Mucosa of rectum (tissue), 2 donors: ENCODE results near the gene ZDHHC19.
"Not testable (repeated sequence)": the region's sequence is repeated elsewhere in the genome, so short reads cannot be mapped to it uniquely, and the experiment has no call there.

Source experiments
- H3K27ac ChIP-seq, 2 donors: one replicate each; pipeline ENCODE4 v1.7.0; 2013; ENCODE audit warnings: inconsistent platforms in 2 of 2, low read depth in 2 of 2, low read length in 2 of 2
- H3K27me3 ChIP-seq, 2 donors: one replicate each; pipeline ENCODE4 v1.7.0; 2013; ENCODE audit warnings: low read length in 2 of 2; ENCODE audit not compliant: control insufficient read depth in 2 of 2, insufficient read depth in 2 of 2
- H3K36me3 ChIP-seq, 2 donors: one replicate each; pipeline ENCODE4 v1.7.0; 2013; ENCODE audit warnings: low read length in 2 of 2; ENCODE audit not compliant: control insufficient read depth in 2 of 2, insufficient read depth in 2 of 2
- H3K4me1 ChIP-seq, 2 donors: one replicate each; pipeline ENCODE4 v1.7.0; 2013; ENCODE audit warnings: low read length in 2 of 2, mild to moderate bottlenecking in 1 of 2; ENCODE audit not compliant: control insufficient read depth in 2 of 2, insufficient read depth in 2 of 2
- H3K4me3 ChIP-seq, 2 donors: one replicate each; pipeline ENCODE4 v1.7.0; 2013; ENCODE audit warnings: low read length in 2 of 2
- H3K9ac ChIP-seq, 2 donors: one replicate each; pipeline ENCODE4 v1.7.0; 2013; ENCODE audit warnings: low read length in 2 of 2, low read depth in 1 of 2, mild to moderate bottlenecking in 1 of 2
- H3K9me3 ChIP-seq, 2 donors: one replicate each; pipeline ENCODE4 v1.7.0; 2013; ENCODE audit warnings: low read length in 2 of 2; ENCODE audit not compliant: control insufficient read depth in 2 of 2
- donor health status: healthy.
- donor health status: Normal muscosa, but diverticular disease.

ZDHHC19 gene

GRCh38 chr3:196165850-196166249 is 45.4 kb downstream of the ZDHHC19 start:
- H3K27me3 ChIP-seq = no peaks in the 10 kb centered on the region
- H3K4me3 ChIP-seq = no peak overlapping the region
- H3K9ac ChIP-seq = no peak overlapping the region
- no peaks in the 10 kb centered on the region for H3K36me3 ChIP-seq
- peaks cover 8 to 13% of the 10 kb centered on the region in 2 donors for H3K4me1 ChIP-seq
- no peaks in the 10 kb centered on the region for H3K9me3 ChIP-seq
- peak overlapping the region in 1 of 2 donors; percentile 23 for H3K27ac ChIP-seq

GRCh38 chr3:196165006-196165575 is 46.1 kb downstream of the ZDHHC19 start:
- H3K9ac ChIP-seq, H3K9me3 ChIP-seq, H3K4me3 ChIP-seq, H3K27me3 ChIP-seq, H3K36me3 ChIP-seq, H3K27ac ChIP-seq: not testable (repeated sequence)
- H3K4me1 ChIP-seq = peaks cover 12 to 18% of the 10 kb centered on the region in 2 donors

GRCh38 chr3:196164576-196164975 is 46.6 kb downstream of the ZDHHC19 start:
- Histone ChIP-seq H3K9me3 (no peaks in the 10 kb centered on the region), H3K36me3 (no peaks in the 10 kb centered on the region), H3K27ac (no peak overlapping the region), H3K4me3 (no peak overlapping the region), H3K27me3 (no peaks in the 10 kb centered on the region), H3K4me1 (peaks cover 16 to 22% of the 10 kb centered on the region in 2 donors), H3K9ac (no peak overlapping the region)

GRCh38 chr3:196163666-196164493 is 47.3 kb downstream of the ZDHHC19 start:
- Histone ChIP-seq H3K4me1 (peaks cover 16 to 19% of the 10 kb centered on the region in 2 donors), H3K4me3 (no peak overlapping the region), H3K9ac (no peak overlapping the region)

GRCh38 chr3:196163212-196163611 is 48.0 kb downstream of the ZDHHC19 start:
- peaks cover 16 to 17% of the 10 kb centered on the region in 2 donors for H3K4me1 ChIP-seq
- no peaks in the 10 kb centered on the region for H3K27me3 ChIP-seq
- H3K27ac ChIP-seq = no peak overlapping the region
- no peaks in the 10 kb centered on the region for H3K9me3 ChIP-seq
- no peaks in the 10 kb centered on the region for H3K36me3 ChIP-seq
- no peak overlapping the region for H3K9ac ChIP-seq
- H3K4me3 ChIP-seq = no peak overlapping the region

More at GRCh38 chr3:196163666-196164493, 47.3 kb downstream of the ZDHHC19 start:
- Histone ChIP-seq H3K9me3 (no peaks in the 10 kb centered on the region), H3K27ac (no peak overlapping the region), H3K36me3 (no peaks in the 10 kb centered on the region), H3K27me3 (no peaks in the 10 kb centered on the region)

- Histone ChIP-seq H3K36me3 (no peaks in the 10 kb centered on the region), H3K27ac (no peak overlapping the region), H3K9me3 (no peaks in the 10 kb centered on the region), H3K4me3 (no peak overlapping the region), H3K4me1 (peaks cover 16 to 17% of the 10 kb centered on the region in 2 donors), H3K27me3 (no peaks in the 10 kb centered on the region), H3K9ac (no peak overlapping the region)
These were observed 48.5 kb downstream of the ZDHHC19 start for GRCh38 chr3:196162679-196163078.

GRCh38 chr3:196159952-196160804 is 51.0 kb downstream of the ZDHHC19 start:
- no peaks in the 10 kb centered on the region for H3K9me3 ChIP-seq
- H3K36me3 ChIP-seq = no peaks in the 10 kb centered on the region
- peaks cover 16 to 17% of the 10 kb centered on the region in 2 donors for H3K4me1 ChIP-seq
- H3K27me3 ChIP-seq = no peaks in the 10 kb centered on the region
- peak overlapping the region in 1 of 2 donors; percentile 28 for H3K9ac ChIP-seq
- H3K4me3 ChIP-seq = peak overlapping the region in 1 of 2 donors; percentile 20
- peak overlapping the region; percentile 12 to 61 for H3K27ac ChIP-seq

- Histone ChIP-seq H3K27me3 (no peaks in the 10 kb centered on the region), H3K27ac (peak overlapping the region; percentile 12 to 61), H3K9ac (no peak overlapping the region), H3K4me3 (peak overlapping the region in 1 of 2 donors; percentile 20), H3K36me3 (no peaks in the 10 kb centered on the region), H3K4me1 (peaks cover 16 to 17% of the 10 kb centered on the region in 2 donors), H3K9me3 (no peaks in the 10 kb centered on the region)
These were observed 51.7 kb downstream of the ZDHHC19 start for GRCh38 chr3:196159526-196159925.

- no peaks in the 10 kb centered on the region for H3K36me3 ChIP-seq
- H3K4me3 ChIP-seq = no peak overlapping the region
- no peak overlapping the region for H3K27ac ChIP-seq
- H3K4me1 ChIP-seq = peaks cover 7 to 9% of the 10 kb centered on the region in 2 donors
- no peaks in the 10 kb centered on the region for H3K27me3 ChIP-seq
- no peak overlapping the region for H3K9ac ChIP-seq
- no peaks in the 10 kb centered on the region for H3K9me3 ChIP-seq
These were observed 55.0 kb downstream of the ZDHHC19 start for GRCh38 chr3:196156160-196156559.

- Histone ChIP-seq H3K4me3 (no peak overlapping the region), H3K4me1 (no peaks in the 10 kb centered on the region), H3K9ac (no peak overlapping the region), H3K36me3 (no peaks in the 10 kb centered on the region), H3K27ac (no peak overlapping the region), H3K9me3 (no peaks in the 10 kb centered on the region), H3K27me3 (no peaks in the 10 kb centered on the region)
These were observed 60.7 kb downstream of the ZDHHC19 start for GRCh38 chr3:196150481-196150880.
